Midbrain (tissue), 1 donor: ENCODE results near the gene PCBD2.

Source experiments
- DNase-seq: peaks from one replicate; lab custom pipeline; 2025; lab: John Stamatoyannopoulos, UW

The PCBD2 gene

DNA sequence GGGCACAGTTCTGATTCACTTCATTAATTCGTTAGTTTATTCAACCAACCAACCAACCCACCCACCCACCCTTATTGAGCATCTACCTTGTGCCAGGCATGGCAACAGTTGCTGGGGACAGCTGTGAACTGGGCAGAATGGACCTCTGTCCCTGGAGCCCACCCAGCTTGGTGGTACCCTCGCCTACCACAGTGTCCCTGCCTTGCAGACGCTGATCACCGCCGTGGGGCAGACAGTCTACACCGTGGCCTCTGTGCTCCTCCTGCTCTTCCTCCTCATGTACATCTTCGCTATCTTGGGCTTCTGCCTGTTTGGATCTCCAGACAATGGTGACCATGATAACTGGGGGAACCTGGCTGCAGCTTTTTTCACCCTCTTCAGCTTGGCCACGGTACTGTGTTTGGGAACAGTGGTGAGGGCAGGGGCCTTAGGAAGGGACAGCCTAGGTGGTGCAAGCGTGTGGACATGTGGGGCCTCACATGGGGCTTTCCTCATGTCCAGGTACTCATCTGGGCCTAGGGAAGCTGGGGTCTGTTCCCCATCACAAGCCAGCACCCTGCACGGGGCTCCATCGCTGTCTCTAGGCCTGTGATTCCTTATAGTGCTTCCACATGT lies 102.9 kb downstream of the PCBD2 start:
- DNase-seq: no peak

DNA sequence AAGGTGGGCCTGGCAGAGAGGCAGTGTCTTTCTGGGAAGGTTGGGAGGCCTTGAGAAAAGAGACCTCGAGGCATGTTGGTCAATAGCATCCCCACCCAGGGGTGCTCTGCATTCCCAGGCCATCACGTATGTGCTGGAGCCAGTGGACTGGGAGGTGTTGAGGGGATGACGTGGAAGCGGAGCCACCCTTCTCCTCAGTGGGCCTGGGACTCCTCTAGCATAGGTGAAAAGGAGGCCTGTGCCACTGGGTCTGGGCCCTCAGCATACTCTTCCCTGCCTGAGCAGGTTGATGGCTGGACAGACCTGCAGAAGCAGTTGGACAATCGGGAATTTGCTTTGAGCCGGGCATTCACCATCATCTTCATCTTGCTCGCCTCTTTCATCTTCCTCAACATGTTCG lies 103.6 kb downstream of the PCBD2 start:
- no peak for DNase-seq

DNA sequence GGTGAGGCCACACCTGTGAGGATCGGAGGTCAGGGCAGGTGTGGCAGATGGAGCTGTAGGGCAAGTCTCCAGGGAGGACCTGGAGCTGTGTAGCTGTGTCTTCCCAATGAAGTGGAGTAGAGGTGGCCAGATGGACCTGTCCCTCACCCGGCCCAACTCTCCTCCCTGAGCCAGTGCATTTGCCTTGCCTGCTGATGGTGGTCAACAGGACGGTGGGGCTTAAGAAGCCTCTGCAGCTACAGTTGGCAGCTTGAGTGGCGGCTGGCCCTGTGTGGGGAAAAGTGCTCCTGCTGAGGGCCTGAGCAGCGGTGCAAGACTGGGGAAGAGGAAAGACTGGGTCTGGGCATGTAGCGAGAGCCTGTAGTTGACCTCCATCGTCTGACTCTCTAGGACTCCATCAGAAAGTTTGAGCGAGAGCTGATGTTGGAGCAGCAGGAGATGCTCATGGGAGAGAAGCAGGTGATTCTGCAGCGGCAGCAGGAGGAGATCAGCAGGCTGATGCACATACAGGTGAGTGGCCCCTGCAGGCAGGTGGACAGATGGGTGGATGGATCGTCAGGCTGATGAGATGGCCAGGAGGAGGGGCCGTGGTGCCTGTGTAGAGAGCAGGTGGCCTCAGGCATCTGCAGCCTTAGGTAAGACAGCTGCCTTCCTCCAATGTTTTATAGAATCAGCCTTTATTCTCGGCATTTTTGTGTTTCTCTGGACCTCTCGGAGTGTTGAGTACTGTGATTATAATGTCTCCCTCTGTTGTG lies 104.2 kb downstream of the PCBD2 start:
- DNase-seq: no peak

DNA sequence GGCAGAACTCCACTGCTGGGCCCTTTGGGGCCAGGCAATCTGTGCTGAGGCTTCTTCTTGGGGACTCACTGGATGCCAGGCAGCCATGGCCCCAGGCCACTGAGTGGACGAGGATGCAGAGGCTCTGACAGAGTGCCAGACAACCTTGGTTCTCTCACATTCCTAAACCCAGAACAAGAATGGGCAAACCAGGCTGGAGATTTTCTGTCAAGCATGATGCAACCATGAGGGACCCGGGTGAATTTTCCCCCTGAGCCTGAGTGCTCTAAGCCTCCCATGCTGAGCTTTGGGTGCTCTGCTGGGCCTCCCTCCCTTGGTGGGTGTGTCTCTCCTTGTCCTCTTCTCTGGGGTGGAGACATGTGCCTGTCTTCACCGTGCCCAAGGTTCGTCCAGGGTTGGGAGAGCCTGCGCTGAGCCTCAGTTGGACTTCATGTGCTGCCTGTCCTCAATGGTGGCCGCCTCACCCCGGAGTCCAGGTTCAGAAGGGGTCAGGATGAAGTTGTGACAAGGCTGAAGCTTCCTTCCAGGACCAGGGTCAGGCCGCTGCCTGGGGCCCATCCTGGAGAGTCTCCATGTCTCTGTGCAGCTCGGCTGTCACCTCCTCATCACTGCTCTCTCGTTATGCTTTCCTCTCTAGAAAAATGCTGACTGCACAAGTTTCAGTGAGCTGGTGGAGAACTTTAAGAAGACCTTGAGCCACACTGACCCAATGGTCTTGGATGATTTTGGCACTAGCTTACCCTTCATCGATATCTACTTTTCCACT lies 105.0 kb downstream of the PCBD2 start:
- no peak for DNase-seq

DNA sequence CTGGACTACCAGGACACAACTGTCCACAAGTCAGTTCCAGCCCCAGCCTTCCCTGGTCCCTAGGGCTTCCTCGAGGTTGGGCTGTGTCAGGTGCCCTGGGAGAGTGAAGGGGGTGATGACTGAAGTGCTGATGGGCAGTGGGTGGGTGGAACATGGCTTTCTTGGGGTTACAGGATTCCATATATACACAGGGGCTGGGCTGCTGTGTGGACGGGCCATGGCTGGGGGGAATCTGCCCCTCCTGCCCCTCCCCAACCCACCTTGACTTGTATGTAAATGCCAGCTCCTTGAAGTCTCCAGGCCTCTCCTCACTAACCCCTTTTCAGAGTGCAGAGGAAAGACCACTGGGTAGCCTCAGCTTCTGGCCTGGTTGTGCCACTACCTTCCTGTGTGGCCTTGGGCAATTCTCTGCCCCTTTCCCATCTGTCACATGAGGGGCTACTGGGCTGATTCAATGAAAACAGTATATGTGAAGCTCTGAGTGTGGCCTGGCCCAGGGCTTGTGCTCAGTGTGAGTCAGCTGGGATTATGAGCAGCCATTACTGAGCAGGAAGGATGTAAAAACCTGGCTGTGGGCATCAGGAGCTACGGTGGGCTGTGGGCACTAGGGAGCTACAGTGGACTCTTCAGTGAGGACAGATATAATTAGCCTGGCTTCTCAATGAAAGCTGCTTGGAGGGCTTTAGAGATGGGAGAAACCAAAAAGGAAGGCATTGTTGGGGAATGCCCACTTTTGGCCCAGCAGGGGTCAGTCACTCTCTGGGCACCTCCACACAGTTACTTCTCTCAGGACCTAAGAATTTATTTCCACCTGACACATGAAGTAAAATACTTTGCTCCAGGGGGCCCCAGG lies 105.8 kb downstream of the PCBD2 start:
- DNase-seq: no peak

DNA sequence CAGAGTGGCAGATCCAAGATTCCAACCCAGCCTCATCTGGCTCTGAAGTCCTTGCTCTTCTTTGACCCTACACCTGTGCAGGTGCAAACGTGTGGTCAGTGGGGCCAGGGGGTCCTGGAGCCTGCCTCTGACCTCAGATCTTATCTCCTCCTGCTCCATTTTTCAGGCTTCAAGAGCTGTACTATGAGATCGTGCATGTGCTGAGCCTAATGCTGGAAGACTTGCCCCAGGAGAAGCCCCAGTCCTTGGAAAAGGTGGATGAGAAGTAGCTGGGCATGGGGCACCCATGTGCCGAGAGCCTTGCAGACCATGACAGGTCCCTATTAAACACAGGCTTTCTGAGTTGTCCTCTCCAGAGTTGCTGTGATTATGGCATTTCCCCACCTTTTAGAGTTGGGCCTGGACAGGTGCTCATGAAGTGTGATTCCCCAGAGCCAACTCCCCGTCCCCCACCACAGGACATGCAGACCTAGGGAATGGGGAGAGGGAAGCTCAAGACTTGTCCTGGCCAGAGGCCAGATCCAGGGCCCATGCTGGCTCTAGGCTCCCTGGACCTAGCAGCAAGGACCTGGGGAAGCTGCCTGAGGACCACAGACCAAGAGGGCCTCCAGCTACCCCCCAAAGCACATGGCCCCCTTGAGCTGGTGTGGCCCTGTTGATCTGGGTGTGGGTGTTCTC lies 106.6 kb downstream of the PCBD2 start:
- no peak for DNase-seq

DNA sequence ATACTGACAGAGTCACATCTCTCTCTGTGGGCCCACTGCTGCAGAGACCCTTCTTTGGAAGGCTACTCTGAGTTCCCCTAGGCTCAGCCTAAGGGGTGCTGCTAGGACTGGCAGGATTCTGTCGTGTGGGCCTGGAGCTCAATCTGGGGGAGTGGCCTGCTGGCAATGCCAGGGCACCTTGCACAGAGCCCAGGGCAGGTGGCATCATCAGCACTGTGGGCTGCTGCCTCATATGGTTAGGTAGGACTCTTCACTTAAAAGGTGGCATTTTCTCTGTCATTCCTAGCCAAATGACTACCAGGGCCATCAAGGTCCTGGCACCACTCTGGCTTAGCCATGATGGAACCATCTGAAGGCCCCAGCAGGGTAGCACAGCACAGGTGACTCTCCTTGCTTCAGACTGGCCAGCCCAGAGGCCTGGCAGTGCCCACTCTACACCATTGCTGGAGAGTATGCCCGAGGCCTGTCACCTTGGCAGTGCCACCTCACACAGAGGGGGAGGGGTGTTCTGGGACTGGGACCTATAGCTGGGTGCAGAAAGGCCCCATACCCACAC lies 107.2 kb downstream of the PCBD2 start:
- DNase-seq: no peak
